ENCODE results near the gene PDCD4.
A peak's percentile ranks its signal among the peaks of the same experiment; 100 is the strongest.
"Not testable (repeated sequence)": the region's sequence is repeated elsewhere in the genome, so short reads cannot be mapped to it uniquely, and the experiment has no call there.

The PDCD4 gene

GRCh38 chr10:110887560-110887959 lies 15.8 kb downstream of the PDCD4 start:
- no peak for DNase-seq

- DNase-seq, result no peak
These were observed 21.0 kb downstream of the PDCD4 start for GRCh38 chr10:110892602-110893288.

GRCh38 chr10:110893559-110894179 lies 21.9 kb downstream of the PDCD4 start:
- DNase-seq, result no peak

GRCh38 chr10:110897184-110897583 lies 25.5 kb downstream of the PDCD4 start:
- DNase-seq, result no peak

- no peak for DNase-seq
These were observed 26.7 kb downstream of the PDCD4 start for GRCh38 chr10:110898391-110898790.

GRCh38 chr10:110900983-110901382 lies 29.3 kb downstream of the PDCD4 start:
- no peak for DNase-seq

GRCh38 chr10:110901954-110902819 lies 30.5 kb downstream of the PDCD4 start:
- DNase-seq, result no peak

GRCh38 chr10:110903280-110904278 lies 31.9 kb downstream of the PDCD4 start:
- no peak for DNase-seq

- no peak for DNase-seq
These were observed 38.4 kb downstream of the PDCD4 start for GRCh38 chr10:110910138-110910537.

- no peak for DNase-seq
These were observed 40.6 kb downstream of the PDCD4 start for GRCh38 chr10:110912374-110912773.

- DNase-seq, result no peak
These were observed 42.7 kb downstream of the PDCD4 start for GRCh38 chr10:110914431-110914830.

- DNase-seq, result no peak
These were observed 43.3 kb downstream of the PDCD4 start for GRCh38 chr10:110915035-110915434.

GRCh38 chr10:110915600-110915999 lies 43.9 kb downstream of the PDCD4 start:
- not testable (repeated sequence) for DNase-seq

- no peak for DNase-seq
These were observed 45.0 kb downstream of the PDCD4 start for GRCh38 chr10:110916554-110917346.

- DNase-seq, result no peak
These were observed 46.5 kb downstream of the PDCD4 start for GRCh38 chr10:110918269-110918642.

GRCh38 chr10:110918643-110919348 lies 47.1 kb downstream of the PDCD4 start, which contains the start of gene BBIP1:
Gene BBIP1, minus strand, starts transcription at chr10:110919180. Its CDS starts 1,023 bp downstream, at chr10:110918157.
- DNase-seq, result peak; percentile 90

- peak; percentile 96 for DNase-seq
These were observed 47.7 kb downstream of the PDCD4 start, which contains the start of gene SHOC2 for GRCh38 chr10:110919349-110919931. Gene SHOC2, plus strand, starts transcription at chr10:110919604. Its CDS starts 44,755 bp downstream, at chr10:110964359.

GRCh38 chr10:110919971-110920881 lies 48.5 kb downstream of the PDCD4 start:
- peak; percentile 66 for DNase-seq

GRCh38 chr10:110923856-110924493 lies 52.2 kb downstream of the PDCD4 start:
- DNase-seq, result no peak
